Adipocyte (in vitro differentiated cells): Measurements from ENCODE around the gene DYNC1LI1.
A peak's percentile ranks its signal among the peaks of the same experiment; 100 is the strongest.

ENCODE experiments used
- DNase-seq: peaks from one replicate; pipeline ENCODE4 v3.0.0-alpha.2; 2015; ENCODE audit warnings: low read depth
- H3K27me3 ChIP-seq: replicated peaks from 2 replicates; pipeline ENCODE4 v1.7.0; 2013; ENCODE audit warnings: mild to moderate bottlenecking, low read length, moderate library complexity; ENCODE audit not compliant: control insufficient read depth, insufficient read depth
- H3K36me3 ChIP-seq: 2 replicates; pipeline ENCODE4 v1.7.0; 2013; ENCODE audit warnings: low read length, mild to moderate bottlenecking, moderate library complexity; ENCODE audit not compliant: control insufficient read depth, insufficient read depth, severe bottlenecking
- H3K4me1 ChIP-seq: 2 replicates; pipeline ENCODE4 v1.7.0; 2013; ENCODE audit warnings: mild to moderate bottlenecking, low read length, moderate library complexity; ENCODE audit not compliant: control insufficient read depth, insufficient read depth
- H3K4me3 ChIP-seq: 2 replicates; pipeline ENCODE4 v1.7.0; 2013; ENCODE audit warnings: mild to moderate bottlenecking, low read length, moderate library complexity
- H3K9ac ChIP-seq: 2 replicates; pipeline ENCODE4 v1.7.0; 2013; ENCODE audit warnings: mild to moderate bottlenecking, low read length, moderate library complexity
- H3K9me3 ChIP-seq: 2 replicates; pipeline ENCODE4 v1.7.0; 2013; ENCODE audit warnings: mild to moderate bottlenecking, low read length, moderate library complexity; ENCODE audit not compliant: control insufficient read depth

DYNC1LI1 gene

GRCh38 chr3:32601722-32602121 is 31.1 kb upstream of the DYNC1LI1 start:
- no peak for DNase-seq

DNA sequence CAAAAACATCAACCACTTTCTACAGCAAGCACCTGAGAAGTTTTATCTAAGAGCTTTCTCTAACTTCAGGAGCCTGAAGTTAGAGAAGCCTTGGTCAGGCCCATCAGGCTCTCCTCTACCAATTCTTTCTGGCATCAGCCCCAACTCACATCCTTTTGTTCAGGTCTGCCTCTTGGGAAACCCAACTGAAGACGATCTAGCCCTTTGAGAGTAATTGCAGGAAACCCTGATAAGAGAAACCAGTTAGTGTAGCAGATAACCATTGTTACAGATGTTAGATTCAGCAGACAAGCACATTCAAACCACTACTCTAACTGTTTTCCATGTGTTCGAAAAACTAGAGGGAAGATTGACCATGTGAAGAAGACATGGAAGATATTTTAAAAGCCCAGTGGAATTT is 27.0 kb upstream of the DYNC1LI1 start:
- no peak overlapping the region for H3K4me3 ChIP-seq
- no peak overlapping the region for H3K9ac ChIP-seq
- no peaks in the 10 kb centered on the region for H3K9me3 ChIP-seq
- H3K4me1 ChIP-seq: peaks cover 8% of the 10 kb centered on the region
- no peaks in the 10 kb centered on the region for H3K36me3 ChIP-seq
- H3K27me3 ChIP-seq: peaks cover 6% of the 10 kb centered on the region
- no peak for DNase-seq

More at GRCh38 chr3:32601722-32602121, 31.1 kb upstream of the DYNC1LI1 start:
- Histone ChIP-seq H3K27me3 (no peaks in the 10 kb centered on the region), H3K4me3 (no peak overlapping the region), H3K4me1 (no peaks in the 10 kb centered on the region), H3K36me3 (no peaks in the 10 kb centered on the region), H3K9ac (no peak overlapping the region), H3K9me3 (no peaks in the 10 kb centered on the region)

DNA sequence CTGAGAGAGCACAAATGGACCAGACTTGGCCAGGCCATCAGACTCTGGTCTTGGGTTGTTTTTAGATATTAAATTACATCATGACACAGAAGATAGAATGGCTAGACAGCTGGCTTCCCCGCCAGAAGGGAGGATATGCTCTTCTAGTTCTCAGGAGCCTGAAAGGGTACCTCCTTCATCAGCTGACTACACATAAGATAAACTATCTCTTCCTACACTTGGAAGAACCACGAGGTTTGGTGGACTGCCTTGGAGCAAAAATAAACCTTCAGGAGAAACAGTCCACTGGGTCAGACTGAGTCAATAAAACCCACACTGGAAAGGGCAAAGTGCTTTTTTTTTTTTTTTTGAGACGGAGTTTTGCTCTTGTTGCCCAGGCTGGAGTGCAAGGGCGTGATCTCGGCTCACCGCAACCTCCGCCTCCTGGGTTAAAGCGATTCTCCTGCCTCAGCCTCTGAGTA is 26.3 kb upstream of the DYNC1LI1 start:
- Histone ChIP-seq H3K9me3 (no peaks in the 10 kb centered on the region), H3K9ac (no peak overlapping the region), H3K27me3 (peaks cover 6% of the 10 kb centered on the region), H3K4me3 (no peak overlapping the region), H3K4me1 (peaks cover 8% of the 10 kb centered on the region), H3K36me3 (no peaks in the 10 kb centered on the region)
- peak; percentile 15 for DNase-seq

- Histone ChIP-seq H3K4me3 (no peak overlapping the region), H3K27me3 (peaks cover 6% of the 10 kb centered on the region), H3K4me1 (peaks cover 8% of the 10 kb centered on the region), H3K9ac (no peak overlapping the region), H3K9me3 (no peaks in the 10 kb centered on the region), H3K36me3 (no peaks in the 10 kb centered on the region)
- no peak for DNase-seq
Measured at GRCh38 chr3:32596282-32596908, 25.7 kb upstream of the DYNC1LI1 start.

DNA sequence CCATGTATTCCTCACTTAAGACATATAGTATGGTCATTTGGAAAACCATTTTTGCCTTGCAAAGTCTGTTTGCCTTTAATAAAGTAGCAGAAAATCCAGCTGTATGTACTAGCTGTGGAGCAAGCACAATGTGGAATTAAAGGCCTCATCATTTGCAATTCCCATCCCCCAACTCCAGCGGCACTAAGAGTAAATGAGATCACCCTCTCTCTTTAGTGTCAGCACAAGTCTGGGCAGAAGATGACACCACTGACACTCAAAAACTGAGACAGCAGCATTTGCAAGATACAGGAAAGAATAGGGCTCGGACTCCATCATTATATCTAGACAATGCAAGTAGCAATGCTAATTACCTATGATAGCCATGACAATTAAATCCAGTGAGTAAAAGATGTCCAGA is 24.7 kb upstream of the DYNC1LI1 start:
- peaks cover 6% of the 10 kb centered on the region for H3K27me3 ChIP-seq
- H3K36me3 ChIP-seq: no peaks in the 10 kb centered on the region
- no peak overlapping the region for H3K4me3 ChIP-seq
- DNase-seq: no peak
- H3K9me3 ChIP-seq: no peaks in the 10 kb centered on the region
- no peak overlapping the region for H3K9ac ChIP-seq
- H3K4me1 ChIP-seq: peaks cover 8% of the 10 kb centered on the region

DNA sequence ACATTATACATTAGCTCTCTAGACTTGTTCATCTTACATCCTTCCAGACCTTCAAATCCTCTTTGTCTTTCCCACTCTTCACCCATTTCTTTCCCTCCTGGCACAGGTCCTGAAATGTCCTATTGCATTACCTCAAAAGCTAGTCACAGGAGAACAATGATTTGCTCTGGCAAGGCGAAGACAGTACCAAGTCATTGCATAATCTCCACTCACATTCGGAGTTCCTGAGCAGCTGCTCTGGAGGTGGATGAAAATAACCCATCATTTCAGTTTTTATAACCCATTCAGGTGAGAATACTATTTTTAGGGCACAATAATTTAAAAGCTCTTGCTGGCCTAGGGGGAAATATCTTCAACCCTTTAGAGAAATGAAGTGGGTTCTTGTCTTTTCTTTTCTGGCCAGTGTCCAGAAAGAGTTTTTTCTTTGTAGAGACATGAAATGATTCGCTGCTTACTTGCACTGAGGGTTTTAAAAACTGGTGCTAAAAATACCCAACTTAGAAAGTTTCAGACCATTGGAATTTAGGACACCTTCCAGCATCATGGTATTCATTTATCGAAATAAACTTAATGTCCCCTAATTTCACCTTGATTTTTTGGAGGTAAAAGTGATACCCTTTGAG is 23.4 kb upstream of the DYNC1LI1 start:
- Histone ChIP-seq H3K4me1 (peaks cover 8% of the 10 kb centered on the region), H3K27me3 (peaks cover 12% of the 10 kb centered on the region), H3K36me3 (no peaks in the 10 kb centered on the region), H3K9ac (no peak overlapping the region), H3K9me3 (no peaks in the 10 kb centered on the region), H3K4me3 (no peak overlapping the region)
- DNase-seq: peak; percentile 68

DNA sequence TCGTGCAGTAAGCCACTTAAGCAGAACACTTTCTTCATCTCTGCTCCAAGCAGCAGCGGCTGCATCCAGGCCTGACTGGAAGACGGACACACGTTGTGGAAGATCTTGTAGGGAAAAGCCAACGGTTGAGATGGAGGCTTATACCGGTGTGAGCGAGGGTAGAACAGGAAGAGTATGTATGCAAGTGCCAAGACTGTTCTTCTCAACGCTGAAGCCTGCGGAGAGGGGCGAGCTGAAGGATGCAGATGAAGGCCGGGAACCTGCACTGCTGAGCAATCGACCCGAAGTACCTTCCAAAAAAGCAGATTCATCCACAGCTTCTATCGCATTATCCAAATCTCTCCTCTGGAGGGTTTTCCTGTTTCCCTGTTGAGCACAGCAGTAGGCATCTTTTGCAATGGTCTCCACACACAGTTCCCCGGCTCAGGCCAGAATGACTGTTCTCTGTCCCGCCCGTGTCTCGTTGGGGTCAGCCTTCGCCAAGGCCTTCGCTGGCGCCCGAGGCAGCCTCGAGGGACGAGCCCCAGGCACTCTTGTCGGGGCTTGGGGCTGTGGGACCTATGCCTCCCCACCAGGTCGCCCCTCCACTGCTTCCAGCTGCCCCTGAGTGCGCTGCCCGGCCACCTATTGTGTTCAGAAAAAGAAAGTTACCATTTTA is 22.2 kb upstream of the DYNC1LI1 start:
- Histone ChIP-seq H3K9ac (no peak overlapping the region), H3K9me3 (no peaks in the 10 kb centered on the region), H3K27me3 (peaks cover 15% of the 10 kb centered on the region), H3K4me1 (peaks cover 8% of the 10 kb centered on the region), H3K4me3 (no peak overlapping the region), H3K36me3 (no peaks in the 10 kb centered on the region)
- DNase-seq: no peak

- Histone ChIP-seq H3K36me3 (no peaks in the 10 kb centered on the region), H3K4me3 (no peak overlapping the region), H3K9me3 (no peaks in the 10 kb centered on the region), H3K9ac (no peak overlapping the region), H3K4me1 (peaks cover 8% of the 10 kb centered on the region), H3K27me3 (peaks cover 15% of the 10 kb centered on the region)
- DNase-seq: no peak
Measured at GRCh38 chr3:32592011-32592410, 21.4 kb upstream of the DYNC1LI1 start.

DNA sequence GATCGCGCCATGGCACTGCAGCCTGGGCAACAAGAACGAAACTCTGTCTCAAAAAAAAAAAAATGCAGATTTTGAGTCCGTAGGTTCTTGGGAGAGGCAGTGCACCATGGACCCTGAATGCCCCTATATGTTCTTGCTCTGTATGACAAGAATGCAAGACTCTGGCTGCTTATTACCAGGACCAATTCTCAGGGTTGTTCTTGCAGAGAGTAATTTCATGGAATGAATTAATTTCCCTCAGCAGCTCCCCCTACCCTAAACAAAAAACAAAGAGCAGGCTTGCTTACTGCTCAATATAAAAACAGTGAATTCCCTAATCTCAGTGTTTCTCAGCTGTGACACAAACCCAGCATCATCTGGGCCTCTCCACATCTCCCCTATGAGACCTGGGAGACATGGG is 20.5 kb upstream of the DYNC1LI1 start:
- Histone ChIP-seq H3K9ac (no peak overlapping the region), H3K4me1 (peaks cover 8% of the 10 kb centered on the region), H3K27me3 (peaks cover 15% of the 10 kb centered on the region), H3K9me3 (no peaks in the 10 kb centered on the region), H3K4me3 (no peak overlapping the region), H3K36me3 (no peaks in the 10 kb centered on the region)
- no peak for DNase-seq

DNA sequence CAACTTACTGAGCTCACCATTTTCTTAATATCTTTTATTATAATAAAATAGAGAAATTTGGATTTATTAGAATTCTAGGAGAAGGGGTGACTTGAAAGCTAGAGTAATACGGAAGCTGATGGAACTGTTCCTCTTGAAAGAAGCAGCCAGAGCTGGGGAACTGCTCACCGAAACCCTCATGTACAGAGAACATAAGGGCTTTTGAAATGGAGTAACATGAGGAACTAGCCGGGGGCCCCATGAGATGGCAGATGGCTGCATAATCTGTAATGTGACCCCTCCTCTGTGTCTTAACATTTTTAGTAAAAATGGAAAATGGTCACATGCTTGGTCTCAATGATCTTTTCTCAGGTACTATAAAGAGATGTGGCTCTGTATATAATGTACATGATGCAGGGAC is 15.7 kb upstream of the DYNC1LI1 start:
- peaks cover 10% of the 10 kb centered on the region for H3K27me3 ChIP-seq
- H3K4me3 ChIP-seq: no peak overlapping the region
- no peaks in the 10 kb centered on the region for H3K36me3 ChIP-seq
- H3K9me3 ChIP-seq: no peaks in the 10 kb centered on the region
- no peaks in the 10 kb centered on the region for H3K4me1 ChIP-seq
- DNase-seq: no peak
- no peak overlapping the region for H3K9ac ChIP-seq

DNA sequence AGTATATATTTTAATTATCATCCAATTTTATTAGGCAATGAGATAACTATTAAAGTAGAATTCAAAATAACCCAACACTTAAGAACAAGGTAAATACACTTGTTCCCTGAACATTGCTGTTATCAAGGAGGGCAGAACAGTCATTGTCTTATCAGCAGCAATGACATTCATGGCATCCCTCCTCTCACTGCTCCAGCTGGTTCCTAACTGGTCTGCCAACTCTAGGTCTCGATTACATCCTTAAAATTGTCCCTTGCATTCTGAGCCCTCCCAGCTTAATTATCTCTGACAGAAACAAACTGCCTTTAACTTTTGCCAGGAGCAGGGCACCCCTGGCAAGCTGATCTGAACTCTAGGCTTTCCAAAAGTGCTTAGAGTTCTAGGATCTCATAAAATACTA is 14.0 kb upstream of the DYNC1LI1 start:
- H3K27me3 ChIP-seq: peaks cover 4% of the 10 kb centered on the region
- peak; percentile 43 for DNase-seq
- H3K4me3 ChIP-seq: no peak overlapping the region
- H3K4me1 ChIP-seq: no peaks in the 10 kb centered on the region
- H3K9ac ChIP-seq: no peak overlapping the region
- no peaks in the 10 kb centered on the region for H3K9me3 ChIP-seq
- no peaks in the 10 kb centered on the region for H3K36me3 ChIP-seq
